GM18517 (cell line): Measurements from ENCODE around the gene PRRG4.
"Not testable (repeated sequence)": the region's sequence is repeated elsewhere in the genome, so short reads cannot be mapped to it uniquely, and the experiment has no call there.

Experiments used
- ATAC-seq: cut with Tn5 transposase; IDR thresholded peaks from one replicate; pipeline ENCODE4 v1.9.1; 2021; ENCODE audit warnings: mild to moderate bottlenecking, moderate library complexity; ENCODE audit not compliant: unreplicated experiment

Gene PRRG4

GRCh38 chr11:32829680-32830412 is at the start of gene PRRG4:
TSS of gene PRRG4 (plus strand) at chr11:32829927. CDS start at chr11:32830530, 603 bp downstream.
- peak; percentile 68 for ATAC-seq

GRCh38 chr11:32780839-32781238 is 48.9 kb upstream of the PRRG4 start:
- ATAC-seq: not testable (repeated sequence)

- no peak for ATAC-seq
Measured at GRCh38 chr11:32781721-32782120, 48.0 kb upstream of the PRRG4 start.

GRCh38 chr11:32785262-32785661 is 44.5 kb upstream of the PRRG4 start:
- ATAC-seq: no peak

GRCh38 chr11:32786811-32787210 is 42.9 kb upstream of the PRRG4 start:
- no peak for ATAC-seq

GRCh38 chr11:32790916-32791315 is 38.8 kb upstream of the PRRG4 start:
- ATAC-seq: no peak

GRCh38 chr11:32792111-32792947 is 37.4 kb upstream of the PRRG4 start:
- ATAC-seq: no peak

GRCh38 chr11:32792948-32793475 is 36.7 kb upstream of the PRRG4 start:
- ATAC-seq: peak; percentile 67

GRCh38 chr11:32794439-32794838 is 35.3 kb upstream of the PRRG4 start, which contains the start of gene CCDC73:
TSS of gene CCDC73 (minus strand) at chr11:32794662. CDS start at chr11:32760243, 34,419 bp downstream.
- ATAC-seq: no peak

- no peak for ATAC-seq
Measured at GRCh38 chr11:32796425-32796824, 33.3 kb upstream of the PRRG4 start.

GRCh38 chr11:32809313-32809712 is 20.4 kb upstream of the PRRG4 start:
- peak; percentile 98 for ATAC-seq

- no peak for ATAC-seq
Measured at GRCh38 chr11:32817181-32817851, 12.4 kb upstream of the PRRG4 start.

- no peak for ATAC-seq
Measured at GRCh38 chr11:32817852-32818183, 11.9 kb upstream of the PRRG4 start.

- no peak for ATAC-seq
Measured at GRCh38 chr11:32819187-32819586, 10.5 kb upstream of the PRRG4 start.

GRCh38 chr11:32820497-32820896 is 9.2 kb upstream of the PRRG4 start:
- ATAC-seq: no peak

GRCh38 chr11:32821517-32821916 is 8.2 kb upstream of the PRRG4 start:
- ATAC-seq: no peak

GRCh38 chr11:32821917-32822560 is 7.7 kb upstream of the PRRG4 start:
- no peak for ATAC-seq

GRCh38 chr11:32823617-32824016 is 6.1 kb upstream of the PRRG4 start:
- ATAC-seq: not testable (repeated sequence)

GRCh38 chr11:32826113-32826512 is 3.6 kb upstream of the PRRG4 start:
- no peak for ATAC-seq

GRCh38 chr11:32827276-32827675 is 2.5 kb upstream of the PRRG4 start:
- ATAC-seq: no peak
